ENCODE data around the gene SATB1. TPM values are rescaled to one million over a fixed set of nuclear protein-coding genes. Genes with fewer than 3 reads are reported as not detected.

The SATB1 gene
- total and polyA plus RNA-seq, 2 of the 4 experiments (the other 2 are of a cell fraction) = 7.5 to 10.7 TPM

DNA sequence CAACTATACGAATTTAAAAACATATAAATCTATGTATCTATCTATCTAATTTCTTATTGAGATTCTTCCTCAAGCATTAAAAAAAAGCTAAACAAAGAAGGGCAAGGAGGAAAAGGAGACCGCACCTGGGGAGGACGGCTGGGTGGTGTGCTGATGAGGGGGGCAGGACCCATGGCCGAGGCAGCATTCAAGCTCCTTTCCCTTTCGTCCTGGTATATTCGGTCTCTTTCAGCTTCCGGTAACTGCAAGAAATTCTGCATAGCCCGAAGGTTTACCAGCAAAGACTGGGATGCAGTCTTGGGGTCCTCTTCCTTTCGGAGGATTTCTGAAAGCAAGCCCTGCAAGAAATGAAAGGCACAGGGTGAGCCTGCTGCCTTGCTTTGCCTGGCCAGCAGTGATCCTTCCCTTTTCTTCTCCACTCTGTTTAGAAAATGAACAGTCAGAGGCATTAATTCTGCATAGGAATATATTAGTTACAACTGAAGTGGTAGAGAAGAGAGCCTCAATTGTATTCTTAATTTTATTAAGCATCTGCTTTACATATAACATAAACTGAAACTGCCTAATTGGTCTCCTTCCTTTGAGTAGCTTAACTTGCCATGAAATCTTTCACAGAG lies 38.8 kb downstream of the SATB1 start:
- no peak overlapping the region for H3K4me2 ChIP-seq (ENCODE audit: low read depth, low read length)
- H4K91ac ChIP-seq (ENCODE audit: insufficient read depth, low read depth, low read length) = no peak overlapping the region
- H4K20me1 ChIP-seq (ENCODE audit: insufficient read depth, low read length) = no peaks in the 10 kb centered on the region
- dilution Hi-C loops (cut with HindIII; ENCODE audit: low sequenced_read_pairs, unreplicated experiment) = no loop called here
- TF ChIP-seq RCOR1 (IDR thresholded peaks at IDR 0.05; ENCODE audit: insufficient replicate concordance, low read length) (no peak), RFX5 (IDR thresholded peaks at IDR 0.05; ENCODE audit: low read depth, low read length) (no peak), MAFK (IDR thresholded peaks at IDR 0.05; ENCODE audit: low read depth, low read length) (no peak), CHD1 (IDR thresholded peaks at IDR 0.05; ENCODE audit: low read depth, low read length) (no peak), BHLHE40 (IDR thresholded peaks at IDR 0.05; ENCODE audit: low read depth, low read length) (no peak), POLR2A (IDR thresholded peaks at IDR 0.05; ENCODE audit: low read depth, low read length) (no peak), RAD21 (IDR thresholded peaks at IDR 0.05; ENCODE audit: low read length) (no peak)
- TF ChIP-seq, protein P1, sequence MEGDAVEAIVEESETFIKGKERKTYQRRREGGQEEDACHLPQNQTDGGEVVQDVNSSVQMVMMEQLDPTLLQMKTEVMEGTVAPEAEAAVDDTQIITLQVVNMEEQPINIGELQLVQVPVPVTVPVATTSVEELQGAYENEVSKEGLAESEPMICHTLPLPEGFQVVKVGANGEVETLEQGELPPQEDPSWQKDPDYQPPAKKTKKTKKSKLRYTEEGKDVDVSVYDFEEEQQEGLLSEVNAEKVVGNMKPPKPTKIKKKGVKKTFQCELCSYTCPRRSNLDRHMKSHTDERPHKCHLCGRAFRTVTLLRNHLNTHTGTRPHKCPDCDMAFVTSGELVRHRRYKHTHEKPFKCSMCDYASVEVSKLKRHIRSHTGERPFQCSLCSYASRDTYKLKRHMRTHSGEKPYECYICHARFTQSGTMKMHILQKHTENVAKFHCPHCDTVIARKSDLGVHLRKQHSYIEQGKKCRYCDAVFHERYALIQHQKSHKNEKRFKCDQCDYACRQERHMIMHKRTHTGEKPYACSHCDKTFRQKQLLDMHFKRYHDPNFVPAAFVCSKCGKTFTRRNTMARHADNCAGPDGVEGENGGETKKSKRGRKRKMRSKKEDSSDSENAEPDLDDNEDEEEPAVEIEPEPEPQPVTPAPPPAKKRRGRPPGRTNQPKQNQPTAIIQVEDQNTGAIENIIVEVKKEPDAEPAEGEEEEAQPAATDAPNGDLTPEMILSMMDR (conservative IDR thresholded peaks at IDR 0.05; ENCODE audit: low read depth, low read length) = no peak
- TF ChIP-seq, protein P2, sequence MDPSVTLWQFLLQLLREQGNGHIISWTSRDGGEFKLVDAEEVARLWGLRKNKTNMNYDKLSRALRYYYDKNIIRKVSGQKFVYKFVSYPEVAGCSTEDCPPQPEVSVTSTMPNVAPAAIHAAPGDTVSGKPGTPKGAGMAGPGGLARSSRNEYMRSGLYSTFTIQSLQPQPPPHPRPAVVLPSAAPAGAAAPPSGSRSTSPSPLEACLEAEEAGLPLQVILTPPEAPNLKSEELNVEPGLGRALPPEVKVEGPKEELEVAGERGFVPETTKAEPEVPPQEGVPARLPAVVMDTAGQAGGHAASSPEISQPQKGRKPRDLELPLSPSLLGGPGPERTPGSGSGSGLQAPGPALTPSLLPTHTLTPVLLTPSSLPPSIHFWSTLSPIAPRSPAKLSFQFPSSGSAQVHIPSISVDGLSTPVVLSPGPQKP (IDR thresholded peaks at IDR 0.05; ENCODE audit: borderline replicate concordance, low read depth, low read length) = no peak
- no peak overlapping the region for H2BK5ac ChIP-seq (ENCODE audit: low read depth, low read length, poor library complexity, severe bottlenecking)
- no peak overlapping the region for H3K14ac ChIP-seq (replicated peaks; ENCODE audit: low read depth, low read length)
- H2BK20ac ChIP-seq (ENCODE audit: low read depth, low read length) = no peak overlapping the region
- no peak overlapping the region for H2AK5ac ChIP-seq (ENCODE audit: low read depth, low read length)
- H3K27me3 ChIP-seq (ENCODE audit: control insufficient read depth, insufficient read depth, low read length) = no peaks in the 10 kb centered on the region
- H2BK15ac ChIP-seq (ENCODE audit: low read depth, low read length) = no peak overlapping the region
- no peak overlapping the region for H3K56ac ChIP-seq (ENCODE audit: extremely low read depth, insufficient read depth, low read length)
- no peak overlapping the region for H2BK120ac ChIP-seq (ENCODE audit: low read depth, low read length)
- no peaks in the 10 kb centered on the region for H3K9me3 ChIP-seq (ENCODE audit: control insufficient read depth, insufficient read depth, low read length)
- no peak overlapping the region for H3K18ac ChIP-seq (ENCODE audit: low read depth, low read length)
- no peaks in the 10 kb centered on the region for H3K4me1 ChIP-seq (ENCODE audit: control insufficient read depth, insufficient read depth, low read length)
- DNase-seq (no peak), ATAC-seq (ENCODE audit: low read depth) (no peak)
- CTCF ChIA-PET = interaction anchor here (0.8 kb wide), 1 partner anchor 17 kb away, joined by 4 read pairs; no protein-coding TSS in a partner anchor
- H2AK9ac ChIP-seq (replicated peaks; ENCODE audit: low read depth, low read length, poor library complexity) = no peak overlapping the region
- H3K23ac ChIP-seq (ENCODE audit: low read depth, low read length) = no peak overlapping the region
- no peaks in the 10 kb centered on the region for H3K36me3 ChIP-seq (ENCODE audit: control insufficient read depth, insufficient read depth, low read length)
- no peak overlapping the region for H2AFZ ChIP-seq (replicated peaks; ENCODE audit: low read length, poor library complexity)
- H3K4ac ChIP-seq (ENCODE audit: low read depth, low read length) = no peak overlapping the region
- H3K9me1 ChIP-seq (ENCODE audit: insufficient read depth, low read length) = no peaks in the 10 kb centered on the region
- H3K27ac ChIP-seq (ENCODE audit: insufficient read depth, low read length) = no peak overlapping the region
- WGBS, 2 experiments (ENCODE audit: extremely low coverage in 2 of 2, insufficient read length in 1 of 2) = 90% methylated on average over 2 of the region's 9 CpGs; no CpG with 5 or more reads in 1 of the 2 experiments
- H3K79me1 ChIP-seq (ENCODE audit: low read depth in 1 of 2, low read length in 2 of 2) = no peaks in the 10 kb centered on the region
- no TSS peak for BruUV-seq (replicated peaks)
- in situ Hi-C loops (cut with MboI; ENCODE audit: low sequenced_read_pairs) = no loop called here
- H3K4me3 ChIP-seq (ENCODE audit: insufficient read depth, low read depth, low read length) = no peak overlapping the region
- intact Hi-C loops (cut with micrococcal nuclease) = loop anchor here (5.0 to 10.0 kb wide), 2 partner anchors 532 to 1784 kb away; no protein-coding TSS in a partner anchor
- no peak overlapping the region for H4K8ac ChIP-seq (ENCODE audit: low read depth in 2 of 2, low read length in 2 of 2)
- H3K9ac ChIP-seq (ENCODE audit: low read depth, low read length) = no peak overlapping the region
- POLR2A ChIA-PET (ENCODE audit: unreplicated experiment) = no interaction called here
- H4K5ac ChIP-seq (ENCODE audit: low read depth, low read length) = no peak overlapping the region

All from IMR-90 (cell line).